ENCODE data around the gene P4HA2. TPM values are rescaled to one million over a fixed set of nuclear protein-coding genes. Genes with fewer than 3 reads are reported as not detected.

Gene P4HA2
- total RNA-seq, 1 experiment from 2014 or later, result 43.6 TPM

GRCh38 chr5:132237141-132237540 lies 9.5 kb upstream of the P4HA2 start:
- Histone ChIP-seq H3K9me3 (ENCODE audit: low read length) (no peaks in the 10 kb centered on the region), H3K27ac (ENCODE audit: low read length) (no peak overlapping the region), H3K9ac (ENCODE audit: low read length) (no peak overlapping the region), H3K4me2 (ENCODE audit: low read length) (no peak overlapping the region), H2AFZ (ENCODE audit: low read length) (no peak overlapping the region), H3K9me2 (replicated peaks; ENCODE audit: low read length) (no peaks in the 10 kb centered on the region), H4K20me1 (ENCODE audit: low read length) (no peaks in the 10 kb centered on the region), H3K4me3 (ENCODE audit: low read length) (no peak overlapping the region), H3K36me3 (ENCODE audit: low read depth, low read length) (no peaks in the 10 kb centered on the region), H3K27me3 (ENCODE audit: low read length) (no peaks in the 10 kb centered on the region), H3F3A (ENCODE audit: low read length, unreplicated experiment) (no peaks in the 10 kb centered on the region), H3K4me1 (ENCODE audit: insufficient read depth, low read length) (no peaks in the 10 kb centered on the region), H3K79me2 (ENCODE audit: low read length) (no peaks in the 10 kb centered on the region)
- ATAC-seq (peak; percentile 30; the same call in 1 of the 2 replicates), DNase-seq (no peak)
- intact Hi-C loops (cut with micrococcal nuclease), result no loop called here
- POLR2A ChIA-PET (ENCODE audit: unreplicated experiment), result interaction anchor here (0.6 kb wide), 1 partner anchor 29 kb away, joined by 3 read pairs; no protein-coding TSS in a partner anchor
- BruUV-seq (replicated peaks), result no TSS peak
- CTCF ChIA-PET, result interaction anchor here (0.6 kb wide), 4 partner anchors 25 to 360 kb away, joined by 3 to 5 read pairs (median 3); no protein-coding TSS in a partner anchor
- TF ChIP-seq EZH2 (IDR thresholded peaks at IDR 0.05; ENCODE audit: low read length, unreplicated experiment) (no peak), EZH2phosphoT487 (IDR thresholded peaks at IDR 0.05; ENCODE audit: borderline replicate concordance, low read length) (no peak)
- TF ChIP-seq, protein P1, sequence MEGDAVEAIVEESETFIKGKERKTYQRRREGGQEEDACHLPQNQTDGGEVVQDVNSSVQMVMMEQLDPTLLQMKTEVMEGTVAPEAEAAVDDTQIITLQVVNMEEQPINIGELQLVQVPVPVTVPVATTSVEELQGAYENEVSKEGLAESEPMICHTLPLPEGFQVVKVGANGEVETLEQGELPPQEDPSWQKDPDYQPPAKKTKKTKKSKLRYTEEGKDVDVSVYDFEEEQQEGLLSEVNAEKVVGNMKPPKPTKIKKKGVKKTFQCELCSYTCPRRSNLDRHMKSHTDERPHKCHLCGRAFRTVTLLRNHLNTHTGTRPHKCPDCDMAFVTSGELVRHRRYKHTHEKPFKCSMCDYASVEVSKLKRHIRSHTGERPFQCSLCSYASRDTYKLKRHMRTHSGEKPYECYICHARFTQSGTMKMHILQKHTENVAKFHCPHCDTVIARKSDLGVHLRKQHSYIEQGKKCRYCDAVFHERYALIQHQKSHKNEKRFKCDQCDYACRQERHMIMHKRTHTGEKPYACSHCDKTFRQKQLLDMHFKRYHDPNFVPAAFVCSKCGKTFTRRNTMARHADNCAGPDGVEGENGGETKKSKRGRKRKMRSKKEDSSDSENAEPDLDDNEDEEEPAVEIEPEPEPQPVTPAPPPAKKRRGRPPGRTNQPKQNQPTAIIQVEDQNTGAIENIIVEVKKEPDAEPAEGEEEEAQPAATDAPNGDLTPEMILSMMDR (conservative IDR thresholded peaks at IDR 0.05; ENCODE audit: low read depth, low read length), result no peak

GRCh38 chr5:132235340-132235739 lies 7.7 kb upstream of the P4HA2 start:
- Histone ChIP-seq H3K9ac (ENCODE audit: low read length) (no peak overlapping the region), H3K4me2 (ENCODE audit: low read length) (no peak overlapping the region), H3K9me2 (replicated peaks; ENCODE audit: low read length) (no peaks in the 10 kb centered on the region), H3K4me1 (ENCODE audit: insufficient read depth, low read length) (no peaks in the 10 kb centered on the region), H2AFZ (ENCODE audit: low read length) (no peak overlapping the region), H3K9me3 (ENCODE audit: low read length) (no peaks in the 10 kb centered on the region), H3K27ac (ENCODE audit: low read length) (no peak overlapping the region), H3K27me3 (ENCODE audit: low read length) (no peaks in the 10 kb centered on the region), H3K79me2 (ENCODE audit: low read length) (no peaks in the 10 kb centered on the region), H3K4me3 (ENCODE audit: low read length) (no peak overlapping the region), H3K36me3 (ENCODE audit: low read depth, low read length) (no peaks in the 10 kb centered on the region), H3F3A (ENCODE audit: low read length, unreplicated experiment) (no peaks in the 10 kb centered on the region), H4K20me1 (ENCODE audit: low read length) (no peaks in the 10 kb centered on the region)
- no TSS peak for BruUV-seq (replicated peaks)
- DNase-seq, result no peak
- TF ChIP-seq EZH2 (IDR thresholded peaks at IDR 0.05; ENCODE audit: low read length, unreplicated experiment), result no peak
- ChIA-PET CTCF (interaction anchor here (0.7 kb wide), 1 partner anchor 256 kb away, joined by 3 read pairs; no protein-coding TSS in a partner anchor), POLR2A (ENCODE audit: unreplicated experiment) (no interaction called here)
- intact Hi-C loops (cut with micrococcal nuclease), result no loop called here
- ATAC-seq, result no peak

GRCh38 chr5:132234684-132235062 lies 7.0 kb upstream of the P4HA2 start:
- Histone ChIP-seq H3K9me2 (replicated peaks; ENCODE audit: low read length) (no peaks in the 10 kb centered on the region), H3K4me3 (ENCODE audit: low read length) (no peak overlapping the region), H3K9me3 (ENCODE audit: low read length) (no peaks in the 10 kb centered on the region), H3K27me3 (ENCODE audit: low read length) (no peaks in the 10 kb centered on the region), H3F3A (ENCODE audit: low read length, unreplicated experiment) (no peaks in the 10 kb centered on the region), H3K27ac (ENCODE audit: low read length) (no peak overlapping the region), H3K4me2 (ENCODE audit: low read length) (no peak overlapping the region), H3K36me3 (ENCODE audit: low read depth, low read length) (no peaks in the 10 kb centered on the region), H2AFZ (ENCODE audit: low read length) (no peak overlapping the region), H3K4me1 (ENCODE audit: insufficient read depth, low read length) (no peaks in the 10 kb centered on the region), H4K20me1 (ENCODE audit: low read length) (no peaks in the 10 kb centered on the region), H3K79me2 (ENCODE audit: low read length) (no peaks in the 10 kb centered on the region), H3K9ac (ENCODE audit: low read length) (no peak overlapping the region)
- BruUV-seq (replicated peaks), result no TSS peak
- no peak for DNase-seq
- TF ChIP-seq EZH2phosphoT487 (IDR thresholded peaks at IDR 0.05; ENCODE audit: borderline replicate concordance, low read length) (no peak), EZH2 (IDR thresholded peaks at IDR 0.05; ENCODE audit: low read length, unreplicated experiment) (no peak)
- TF ChIP-seq, protein P1 (conservative IDR thresholded peaks at IDR 0.05; ENCODE audit: low read depth, low read length), result no peak
- ATAC-seq, result peak; percentile 25; the same call in 1 of the 2 replicates
- intact Hi-C loops (cut with micrococcal nuclease), result no loop called here
- ChIA-PET POLR2A (ENCODE audit: unreplicated experiment) (no interaction called here), CTCF (no interaction called here)
